AG09309 (cell line): ENCODE data around the gene PEX10.
A peak's percentile ranks its signal among the peaks of the same experiment; 100 is the strongest.

Experiments used
- DNase-seq: peaks from one replicate; pipeline ENCODE4 v3.0.0-alpha.2; 2010; ENCODE audit warnings: low read depth
- H3K4me3 ChIP-seq: 2 replicates; pipeline ENCODE4 v1.5.1; 2011; ENCODE audit warnings: mild to moderate bottlenecking, low read depth, low read length, moderate library complexity; ENCODE audit not compliant: control insufficient read depth
- TF ChIP-seq, protein P1 (sequence below): IDR thresholded peaks from 2 replicates; pipeline ENCODE4 v1.5.1; 2011; ENCODE audit warnings: mild to moderate bottlenecking, low read depth, low read length, inconsistent platforms; ENCODE audit not compliant: insufficient read depth, control insufficient read depth; ENCODE audit errors: missing control alignments

PEX10 gene

DNA sequence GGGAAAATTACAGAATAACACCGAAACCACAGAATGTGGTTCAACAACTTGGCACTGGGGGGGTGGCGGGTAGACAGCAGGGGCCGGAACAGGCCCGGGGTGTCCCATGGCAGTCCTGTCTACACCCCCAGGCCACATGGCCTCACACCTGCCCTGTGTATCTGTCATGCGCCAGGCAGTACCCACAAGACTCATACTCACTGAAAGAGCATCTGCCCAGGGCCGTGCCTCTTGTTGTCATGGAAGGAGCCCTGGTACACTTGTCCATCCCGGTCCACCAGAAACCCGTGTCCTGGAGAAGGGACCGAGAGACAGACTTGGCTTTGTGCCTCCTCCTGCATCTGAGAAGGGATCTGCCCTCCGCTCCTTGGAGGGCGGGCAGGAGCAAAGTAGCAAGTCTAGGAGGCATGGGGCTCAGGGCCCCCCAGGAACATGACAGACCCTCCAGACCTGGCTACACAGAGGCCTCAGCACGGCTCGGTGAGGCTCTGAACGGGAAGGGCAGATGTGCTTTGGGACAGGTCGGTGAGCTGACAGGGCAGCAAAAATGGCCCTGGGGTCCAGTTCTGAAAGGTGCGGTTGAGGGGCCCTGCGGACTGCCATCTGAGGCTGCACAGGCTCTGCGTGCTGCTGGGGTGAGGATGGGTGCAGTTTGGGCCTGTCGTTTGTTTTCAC lies 26.6 kb downstream of the PEX10 start:
- DNase-seq: no peak
- no peak overlapping the region for H3K4me3 ChIP-seq
- TF ChIP-seq, protein P1, sequence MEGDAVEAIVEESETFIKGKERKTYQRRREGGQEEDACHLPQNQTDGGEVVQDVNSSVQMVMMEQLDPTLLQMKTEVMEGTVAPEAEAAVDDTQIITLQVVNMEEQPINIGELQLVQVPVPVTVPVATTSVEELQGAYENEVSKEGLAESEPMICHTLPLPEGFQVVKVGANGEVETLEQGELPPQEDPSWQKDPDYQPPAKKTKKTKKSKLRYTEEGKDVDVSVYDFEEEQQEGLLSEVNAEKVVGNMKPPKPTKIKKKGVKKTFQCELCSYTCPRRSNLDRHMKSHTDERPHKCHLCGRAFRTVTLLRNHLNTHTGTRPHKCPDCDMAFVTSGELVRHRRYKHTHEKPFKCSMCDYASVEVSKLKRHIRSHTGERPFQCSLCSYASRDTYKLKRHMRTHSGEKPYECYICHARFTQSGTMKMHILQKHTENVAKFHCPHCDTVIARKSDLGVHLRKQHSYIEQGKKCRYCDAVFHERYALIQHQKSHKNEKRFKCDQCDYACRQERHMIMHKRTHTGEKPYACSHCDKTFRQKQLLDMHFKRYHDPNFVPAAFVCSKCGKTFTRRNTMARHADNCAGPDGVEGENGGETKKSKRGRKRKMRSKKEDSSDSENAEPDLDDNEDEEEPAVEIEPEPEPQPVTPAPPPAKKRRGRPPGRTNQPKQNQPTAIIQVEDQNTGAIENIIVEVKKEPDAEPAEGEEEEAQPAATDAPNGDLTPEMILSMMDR: no peak

GRCh38 chr1:2384941-2385481 lies 27.4 kb downstream of the PEX10 start:
- no peak for DNase-seq
- no peak overlapping the region for H3K4me3 ChIP-seq
- TF ChIP-seq, protein P1: no peak

DNA sequence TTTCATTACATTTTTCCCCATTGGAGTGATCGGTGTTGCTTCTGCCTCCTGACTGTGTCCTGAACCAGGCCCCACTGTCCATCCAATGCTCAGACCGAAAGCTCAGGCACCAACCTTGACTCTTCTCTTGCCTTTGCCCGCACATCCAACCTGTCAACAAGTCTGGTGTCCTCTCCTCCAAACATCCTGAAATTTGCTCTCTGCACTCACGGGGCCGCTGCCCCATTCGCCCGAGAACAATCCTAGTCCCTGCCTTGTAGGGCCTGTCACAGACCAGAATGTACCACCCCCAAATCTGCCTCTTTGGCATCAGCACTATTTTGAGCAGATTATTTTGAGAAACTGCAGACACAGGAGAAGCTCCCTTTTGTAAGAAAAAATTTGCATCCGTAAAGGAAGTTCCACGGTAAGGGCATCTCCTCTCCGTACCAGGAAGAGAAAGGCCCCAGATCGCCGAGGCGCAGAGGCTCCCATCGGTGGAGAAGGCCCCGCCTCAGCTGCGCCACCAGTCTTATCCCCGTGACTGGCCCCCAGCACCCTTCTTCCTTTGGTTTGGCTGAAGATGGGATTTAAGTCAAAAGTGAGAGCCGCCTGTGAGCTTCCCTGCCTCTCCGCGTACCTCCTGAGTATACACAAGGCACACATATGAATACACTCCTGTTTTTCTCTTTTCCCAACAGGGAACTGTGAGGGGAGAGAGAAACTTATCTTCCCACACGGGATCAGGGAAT lies 28.1 kb downstream of the PEX10 start:
- no peak for DNase-seq
- TF ChIP-seq, protein P1: no peak
- no peak overlapping the region for H3K4me3 ChIP-seq

GRCh38 chr1:2383576-2383975 lies 28.8 kb downstream of the PEX10 start:
- no peak for DNase-seq
- H3K4me3 ChIP-seq: no peak overlapping the region
- TF ChIP-seq, protein P1: no peak

DNA sequence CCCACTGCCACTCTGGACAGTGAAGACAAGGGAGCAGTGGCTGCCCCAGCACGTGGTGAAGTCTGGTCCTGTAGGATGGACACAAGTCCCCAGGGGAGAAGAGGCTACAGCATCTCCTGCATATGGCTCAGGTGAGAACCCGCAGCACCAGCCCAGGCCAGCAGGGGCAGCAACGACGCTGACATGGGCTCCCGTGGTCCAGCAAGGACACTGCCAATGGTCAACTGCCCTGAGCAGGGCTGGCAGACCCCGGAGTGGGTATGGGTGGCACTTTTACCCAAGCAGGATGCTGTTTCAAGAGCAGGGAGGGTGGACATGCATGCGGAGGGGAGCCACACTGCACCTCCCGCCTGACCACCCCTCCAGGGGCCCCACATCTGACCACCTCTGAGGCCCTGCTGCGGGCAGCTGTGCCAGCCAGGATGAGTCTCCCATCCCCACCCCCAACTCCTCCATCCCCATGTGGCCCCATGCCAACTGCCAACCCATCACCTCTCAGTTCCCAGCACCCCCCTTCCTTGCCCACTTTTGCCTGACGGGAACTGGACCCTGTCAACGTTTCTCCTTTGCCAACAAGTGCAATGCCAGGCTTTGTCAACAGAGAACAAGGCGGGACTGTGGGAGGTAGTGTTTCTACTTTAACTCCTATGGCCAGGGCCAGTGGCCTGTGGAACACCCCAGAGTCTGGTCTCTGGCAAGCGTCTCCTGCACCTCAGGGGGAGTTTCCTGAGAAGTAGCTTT lies 29.6 kb downstream of the PEX10 start:
- DNase-seq: no peak
- TF ChIP-seq, protein P1: peak; percentile 62
- H3K4me3 ChIP-seq: no peak overlapping the region
